ENCODE measurements around the gene CRELD2.

The CRELD2 gene

GRCh38 chr22:49913026-49913425, 5.4 kb upstream of the CRELD2 start:
- no peak for DNase-seq (ENCODE audit: low read depth)

GRCh38 chr22:49913446-49913845, 5.0 kb upstream of the CRELD2 start:
- no peak for DNase-seq (ENCODE audit: low read depth)

- no peak for DNase-seq (ENCODE audit: low read depth)
Observed at GRCh38 chr22:49914256-49914655, 4.2 kb upstream of the CRELD2 start.

- DNase-seq (ENCODE audit: low read depth) = no peak
Observed at GRCh38 chr22:49915610-49916009, 2.8 kb upstream of the CRELD2 start.

- no peak for DNase-seq (ENCODE audit: low read depth)
Observed at GRCh38 chr22:49916831-49917230, 1.6 kb upstream of the CRELD2 start.

GRCh38 chr22:49918911-49919881, 762 bp downstream of the CRELD2 start:
- no peak for DNase-seq (ENCODE audit: low read depth)

GRCh38 chr22:49920859-49921258, 2.4 kb downstream of the CRELD2 start:
- no peak for DNase-seq (ENCODE audit: low read depth)

- DNase-seq (ENCODE audit: low read depth) = no peak
Observed at GRCh38 chr22:49921508-49922278, 3.3 kb downstream of the CRELD2 start.

- no peak for DNase-seq (ENCODE audit: low read depth)
Observed at GRCh38 chr22:49922484-49922883, 4.0 kb downstream of the CRELD2 start.

- DNase-seq (ENCODE audit: low read depth) = no peak
Observed at GRCh38 chr22:49922926-49923325, 4.5 kb downstream of the CRELD2 start.

GRCh38 chr22:49923445-49923844, 5.0 kb downstream of the CRELD2 start:
- DNase-seq (ENCODE audit: low read depth) = peak; percentile 38

- no peak for DNase-seq (ENCODE audit: low read depth)
Observed at GRCh38 chr22:49924113-49924833, 5.8 kb downstream of the CRELD2 start.

- no peak for DNase-seq (ENCODE audit: low read depth)
Observed at GRCh38 chr22:49925525-49926128, 7.2 kb downstream of the CRELD2 start.

GRCh38 chr22:49926916-49927315, 8.5 kb downstream of the CRELD2 start:
- DNase-seq (ENCODE audit: low read depth) = no peak

- no peak for DNase-seq (ENCODE audit: low read depth)
Observed at GRCh38 chr22:49927483-49928184, 9.2 kb downstream of the CRELD2 start.

GRCh38 chr22:49928185-49928495, 9.7 kb downstream of the CRELD2 start:
- DNase-seq (ENCODE audit: low read depth) = no peak

- DNase-seq (ENCODE audit: low read depth) = no peak
Observed at GRCh38 chr22:49928555-49929210, 10.2 kb downstream of the CRELD2 start.

- DNase-seq (ENCODE audit: low read depth) = no peak
Observed at GRCh38 chr22:49929211-49929979, 11.0 kb downstream of the CRELD2 start.

GRCh38 chr22:49929994-49930575, 11.7 kb downstream of the CRELD2 start:
- no peak for DNase-seq (ENCODE audit: low read depth)

All from amniotic epithelial cell (primary cell).